PC-3 (cell line): ENCODE data around the gene CAPZB. TPM values are rescaled to one million over a fixed set of nuclear protein-coding genes. Genes with fewer than 3 reads are reported as not detected.

Experiments used
- ATAC-seq: fragments of 200-7000 bp; cut with Tn5 transposase; 2 replicates; pipeline ENCODE4 v1.9.1; 2020; ENCODE audit warnings: mild to moderate bottlenecking, moderate library complexity
- BruUV-seq: library from RNA; stranded (reverse); fragments of 400-500 nt; replicated peaks from 2 replicates; lab custom pipeline; 2021; lab: Mats Ljungman, UMichigan
- CTCF ChIA-PET: fragments of 300-600 bp; sonication (Branson Sonifier 250); formaldehyde crosslinking; loops from one replicate; lab custom pipeline; 2022; ENCODE audit warnings: antibody characterized with exemption; lab: Charles Lee
- POLR2A ChIA-PET: fragments of 300-600 bp; sonication (Branson Sonifier 250); formaldehyde crosslinking; loops from one replicate; lab custom pipeline; 2022; ENCODE audit warnings: antibody characterized with exemption; ENCODE audit not compliant: unreplicated experiment; lab: Charles Lee
- DNase-seq: peaks from one replicate; pipeline ENCODE4 v3.0.0-alpha.2; 2015
- H2AFZ ChIP-seq: fragments of 300-600 bp; sonication (generic); 2 replicates; pipeline ENCODE4 v1.6.0; 2016; ENCODE audit warnings: antibody characterized with exemption, low read length
- H3F3A ChIP-seq: fragments of 300-600 bp; sonication (generic); one replicate; pipeline ENCODE4 v1.6.0; 2017; ENCODE audit warnings: antibody characterized with exemption, low read length, control low read depth, mild to moderate bottlenecking; ENCODE audit not compliant: unreplicated experiment
- H3K27ac ChIP-seq: fragments of 300-600 bp; sonication (generic); 2 replicates; pipeline ENCODE4 v1.5.1; 2016; ENCODE audit warnings: mild to moderate bottlenecking, low read length
- H3K27me3 ChIP-seq: fragments of 300-600 bp; sonication (generic); 2 replicates; pipeline ENCODE4 v1.6.1; 2016; ENCODE audit warnings: low read length, mixed read lengths
- H3K36me3 ChIP-seq: fragments of 300-600 bp; sonication (generic); 2 replicates; pipeline ENCODE4 v1.6.1; 2016; ENCODE audit warnings: low read depth, mixed run types, low read length, mixed read lengths
- H3K4me1 ChIP-seq: fragments of 300-600 bp; sonication (generic); 2 replicates; pipeline ENCODE4 v1.5.1; 2016; ENCODE audit warnings: low read length; ENCODE audit not compliant: insufficient read depth
- H3K4me2 ChIP-seq: fragments of 300-600 bp; sonication (generic); 2 replicates; pipeline ENCODE4 v1.6.0; 2016; ENCODE audit warnings: low read length
- H3K4me3 ChIP-seq: fragments of 300-600 bp; sonication (generic); 2 replicates; pipeline ENCODE4 v1.5.1; 2016; ENCODE audit warnings: mild to moderate bottlenecking, low read length, mixed read lengths
- H3K79me2 ChIP-seq: fragments of 300-600 bp; sonication (generic); 2 replicates; pipeline ENCODE4 v1.6.1; 2017; ENCODE audit warnings: low read length, mixed read lengths
- H3K9ac ChIP-seq: fragments of 300-600 bp; sonication (generic); 2 replicates; pipeline ENCODE4 v1.6.0; 2016; ENCODE audit warnings: mild to moderate bottlenecking, low read length
- H3K9me2 ChIP-seq: fragments of 300-600 bp; sonication (generic); replicated peaks from 2 replicates; pipeline ENCODE4 v1.6.1; 2016; ENCODE audit warnings: mixed run types, low read length, mixed read lengths
- H3K9me3 ChIP-seq: fragments of 300-600 bp; sonication (generic); 2 replicates; pipeline ENCODE4 v1.6.1; 2016; ENCODE audit warnings: low read length, mixed read lengths
- H4K20me1 ChIP-seq: fragments of 300-600 bp; sonication (generic); 2 replicates; pipeline ENCODE4 v1.6.1; 2016; ENCODE audit warnings: low read length, mixed read lengths
- EZH2 ChIP-seq: fragments of 300-600 bp; sonication (generic); IDR thresholded peaks from one replicate; pipeline ENCODE4 v1.6.1; 2017; ENCODE audit warnings: antibody characterized with exemption, mild to moderate bottlenecking, low read length; ENCODE audit not compliant: unreplicated experiment
- EZH2phosphoT487 ChIP-seq: fragments of 300-600 bp; sonication (generic); IDR thresholded peaks from 2 replicates; pipeline ENCODE4 v1.6.1; 2018; ENCODE audit warnings: mild to moderate bottlenecking, antibody characterized with exemption, low read length, borderline replicate concordance
- intact Hi-C: fragments of 100-400 bp; cut with micrococcal nuclease; formaldehyde crosslinking; loops from 2 replicates; pipeline ENCODE4 v1.9.0; 2023
- total RNA-seq: library from RNA; depleted of rRNA; stranded (reverse); fragments of >200 nt; gene quantifications from 2 replicates; pipeline ENCODE4 v1.2.3, GENCODE V29; 2014; rRNA removed
- TF ChIP-seq, protein P1 (sequence below): fragments of 300-600 bp; sonication (generic); conservative IDR thresholded peaks from 2 replicates; pipeline ENCODE4 v1.5.1; 2017; ENCODE audit warnings: antibody characterized with exemption, low read depth, mild to moderate bottlenecking, low read length

CAPZB gene
- total RNA-seq, 1 experiment from 2014 or later, result 86.7 TPM

DNA sequence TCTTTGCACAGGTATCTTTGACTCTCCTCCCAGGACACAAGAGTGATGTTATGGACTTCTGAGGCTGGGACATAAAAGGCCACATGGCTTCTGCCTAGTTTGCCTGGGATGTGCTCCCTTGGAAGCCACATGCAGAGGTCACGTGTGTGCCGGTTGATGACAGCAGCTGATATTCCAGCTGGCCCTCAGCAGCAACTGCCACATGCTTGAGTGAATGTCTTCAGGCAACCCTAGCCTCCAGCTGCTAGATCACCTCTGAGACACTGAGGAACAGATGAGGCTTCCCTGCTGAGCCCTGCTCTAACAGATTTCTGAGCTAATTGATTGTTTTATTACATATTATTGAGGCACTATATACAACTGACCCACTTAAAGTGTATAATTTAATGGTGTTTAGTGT, 185.1 kb downstream of the CAPZB start:
- no peak for TF ChIP-seq EZH2
- no peak for TF ChIP-seq EZH2phosphoT487
- TF ChIP-seq, protein P1, sequence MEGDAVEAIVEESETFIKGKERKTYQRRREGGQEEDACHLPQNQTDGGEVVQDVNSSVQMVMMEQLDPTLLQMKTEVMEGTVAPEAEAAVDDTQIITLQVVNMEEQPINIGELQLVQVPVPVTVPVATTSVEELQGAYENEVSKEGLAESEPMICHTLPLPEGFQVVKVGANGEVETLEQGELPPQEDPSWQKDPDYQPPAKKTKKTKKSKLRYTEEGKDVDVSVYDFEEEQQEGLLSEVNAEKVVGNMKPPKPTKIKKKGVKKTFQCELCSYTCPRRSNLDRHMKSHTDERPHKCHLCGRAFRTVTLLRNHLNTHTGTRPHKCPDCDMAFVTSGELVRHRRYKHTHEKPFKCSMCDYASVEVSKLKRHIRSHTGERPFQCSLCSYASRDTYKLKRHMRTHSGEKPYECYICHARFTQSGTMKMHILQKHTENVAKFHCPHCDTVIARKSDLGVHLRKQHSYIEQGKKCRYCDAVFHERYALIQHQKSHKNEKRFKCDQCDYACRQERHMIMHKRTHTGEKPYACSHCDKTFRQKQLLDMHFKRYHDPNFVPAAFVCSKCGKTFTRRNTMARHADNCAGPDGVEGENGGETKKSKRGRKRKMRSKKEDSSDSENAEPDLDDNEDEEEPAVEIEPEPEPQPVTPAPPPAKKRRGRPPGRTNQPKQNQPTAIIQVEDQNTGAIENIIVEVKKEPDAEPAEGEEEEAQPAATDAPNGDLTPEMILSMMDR, result no peak
- POLR2A ChIA-PET, result no interaction called here

GRCh38 chr1:19294638-19295037, 190.7 kb downstream of the CAPZB start:
- Histone ChIP-seq H3K9me3 (peaks cover 6% of the 10 kb centered on the region), H3K27ac (no peak overlapping the region), H3K36me3 (peaks cover 17% of the 10 kb centered on the region), H3K9me2 (no peaks in the 10 kb centered on the region), H3K4me2 (no peak overlapping the region), H3K4me1 (no peaks in the 10 kb centered on the region), H3K79me2 (no peaks in the 10 kb centered on the region), H3K4me3 (no peak overlapping the region), H3K9ac (no peak overlapping the region), H3K27me3 (no peaks in the 10 kb centered on the region), H2AFZ (no peak overlapping the region), H4K20me1 (no peaks in the 10 kb centered on the region), H3F3A (no peaks in the 10 kb centered on the region)
- TF ChIP-seq, protein P1, result no peak
- no peak for TF ChIP-seq EZH2
- no peak for DNase-seq
- POLR2A ChIA-PET, result no interaction called here
- CTCF ChIA-PET, result no interaction called here
- intact Hi-C loops, result no loop called here
- no peak for ATAC-seq
- no TSS peak for BruUV-seq

More for the DNA sequence above, 185.1 kb downstream of the CAPZB start:
- peaks cover 19% of the 10 kb centered on the region for H3K36me3 ChIP-seq
- no peaks in the 10 kb centered on the region for H3K9me2 ChIP-seq
- H3K4me2 ChIP-seq, result no peak overlapping the region
- ATAC-seq (no peak), DNase-seq (no peak)
- H3K27ac ChIP-seq, result no peak overlapping the region
- no peaks in the 10 kb centered on the region for H3K4me1 ChIP-seq
- H3K9ac ChIP-seq, result no peak overlapping the region
- CTCF ChIA-PET, result no interaction called here
- intact Hi-C loops, result no loop called here
- H3K27me3 ChIP-seq, result no peaks in the 10 kb centered on the region
- H2AFZ ChIP-seq, result no peak overlapping the region
- no TSS peak for BruUV-seq
- H3K79me2 ChIP-seq, result no peaks in the 10 kb centered on the region
- H3K4me3 ChIP-seq, result no peak overlapping the region
- H3K9me3 ChIP-seq, result no peaks in the 10 kb centered on the region
- no peaks in the 10 kb centered on the region for H4K20me1 ChIP-seq
- H3F3A ChIP-seq, result no peaks in the 10 kb centered on the region

DNA sequence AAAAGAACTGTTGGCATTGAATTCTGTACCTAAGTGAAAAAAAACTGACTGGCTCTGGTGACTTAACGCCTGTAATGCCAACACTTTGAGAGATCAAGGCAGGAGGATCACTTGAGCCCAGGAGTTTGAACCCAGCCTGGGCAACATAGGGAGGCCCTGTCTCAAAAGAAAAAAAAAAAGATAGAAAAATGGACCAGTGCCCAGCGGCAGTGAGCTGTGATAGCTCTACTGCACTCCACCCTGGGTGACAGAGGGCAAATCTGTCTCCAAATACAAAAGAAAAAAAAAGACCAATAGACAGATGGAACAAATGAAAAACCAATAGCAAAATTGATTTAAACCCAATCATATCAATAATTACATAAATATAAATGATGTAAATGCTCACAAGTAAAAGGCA, 196.1 kb downstream of the CAPZB start:
- Histone ChIP-seq H4K20me1 (no peaks in the 10 kb centered on the region), H3K4me1 (peaks cover 4% of the 10 kb centered on the region; the same call in 1 of the 2 replicates), H3K4me3 (no peak overlapping the region), H3K79me2 (no peaks in the 10 kb centered on the region), H3F3A (no peaks in the 10 kb centered on the region), H3K27me3 (no peaks in the 10 kb centered on the region), H3K9me2 (no peaks in the 10 kb centered on the region), H2AFZ (no peak overlapping the region), H3K27ac (no peak overlapping the region), H3K9me3 (no peaks in the 10 kb centered on the region; the same call in 1 of the 2 replicates), H3K36me3 (no peaks in the 10 kb centered on the region), H3K4me2 (no peak overlapping the region), H3K9ac (no peak overlapping the region)
- DNase-seq, result no peak
- CTCF ChIA-PET, result no interaction called here
- no peak for ATAC-seq
- no TSS peak for BruUV-seq
- POLR2A ChIA-PET, result no interaction called here
- TF ChIP-seq EZH2 (no peak), EZH2phosphoT487 (no peak)
- TF ChIP-seq, protein P1, result no peak
- intact Hi-C loops, result no loop called here

Other genes with a start within 250 kb of the CAPZB start
- gene EMC1, start 234.0 kb downstream of the CAPZB start, total RNA-seq, result 60.9 and 78.0 TPM in 2 replicates
- 114 and 117 TPM in 2 replicates for gene MRTO4, start 233.7 kb downstream of the CAPZB start, total RNA-seq
- gene AKR7A3, start 196.8 kb downstream of the CAPZB start, total RNA-seq, result 0.40 and 1.2 TPM in 2 replicates
- gene AKR7A2, start 173.4 kb downstream of the CAPZB start, total RNA-seq, result 63.3 and 72.3 TPM in 2 replicates
- 27.7 and 28.9 TPM in 2 replicates for gene SLC66A1, start 173.2 kb downstream of the CAPZB start, total RNA-seq
- 117 and 141 TPM in 2 replicates for gene NBL1, start 158.8 kb upstream of the CAPZB start, total RNA-seq
- not detected in 2 replicates for gene HTR6, start 179.3 kb upstream of the CAPZB start, total RNA-seq